ENCODE results near the gene ARHGAP26. TPM values are rescaled to one million over a fixed set of nuclear protein-coding genes. Genes with fewer than 3 reads are reported as not detected.

The ARHGAP26 gene
- total and polyA plus RNA-seq, 2 donors (not counting 1 experiment from before 2014, with no cell fraction given): 4.1 to 6.8 TPM

GRCh38 chr5:142823126-142823525 lies 52.9 kb downstream of the ARHGAP26 start:
- Histone ChIP-seq H3K79me2 (ENCODE audit: control insufficient read depth, insufficient read depth, low read length) (no peaks in the 10 kb centered on the region), H4K20me1 (ENCODE audit: control insufficient read depth, extremely low read depth, insufficient read depth, low read length) (no peaks in the 10 kb centered on the region), H2AFZ (ENCODE audit: low read length) (no peak overlapping the region), H3K4me2 (ENCODE audit: extremely low read depth, insufficient read depth, low read length) (no peak overlapping the region), H3K9me3 (ENCODE audit: control insufficient read depth, insufficient read depth, low read depth, low read length) (no peaks in the 10 kb centered on the region), H3K27ac (ENCODE audit: insufficient read depth, low read length) (no peak overlapping the region), H3K27me3 (ENCODE audit: control insufficient read depth, insufficient read depth, low read length) (no peaks in the 10 kb centered on the region), H3K4me1 (ENCODE audit: control insufficient read depth, extremely low read depth, insufficient read depth, low read length) (peaks cover 33% of the 10 kb centered on the region), H3K36me3 (ENCODE audit: control insufficient read depth, insufficient read depth, low read length) (no peaks in the 10 kb centered on the region), H3K4me3 (replicated peaks in 1 of 4; ENCODE audit: control extremely low read depth in 1 of 4, insufficient read depth in 1 of 4, low read depth in 3 of 4, low read length in 4 of 4) (no peak overlapping the region), H3K9ac (ENCODE audit: insufficient read depth, low read length) (no peak overlapping the region)
- no peak for TF ChIP-seq EZH2 (IDR thresholded peaks at IDR 0.05; ENCODE audit: low read length, missing control alignments)
- TF ChIP-seq, protein P1, sequence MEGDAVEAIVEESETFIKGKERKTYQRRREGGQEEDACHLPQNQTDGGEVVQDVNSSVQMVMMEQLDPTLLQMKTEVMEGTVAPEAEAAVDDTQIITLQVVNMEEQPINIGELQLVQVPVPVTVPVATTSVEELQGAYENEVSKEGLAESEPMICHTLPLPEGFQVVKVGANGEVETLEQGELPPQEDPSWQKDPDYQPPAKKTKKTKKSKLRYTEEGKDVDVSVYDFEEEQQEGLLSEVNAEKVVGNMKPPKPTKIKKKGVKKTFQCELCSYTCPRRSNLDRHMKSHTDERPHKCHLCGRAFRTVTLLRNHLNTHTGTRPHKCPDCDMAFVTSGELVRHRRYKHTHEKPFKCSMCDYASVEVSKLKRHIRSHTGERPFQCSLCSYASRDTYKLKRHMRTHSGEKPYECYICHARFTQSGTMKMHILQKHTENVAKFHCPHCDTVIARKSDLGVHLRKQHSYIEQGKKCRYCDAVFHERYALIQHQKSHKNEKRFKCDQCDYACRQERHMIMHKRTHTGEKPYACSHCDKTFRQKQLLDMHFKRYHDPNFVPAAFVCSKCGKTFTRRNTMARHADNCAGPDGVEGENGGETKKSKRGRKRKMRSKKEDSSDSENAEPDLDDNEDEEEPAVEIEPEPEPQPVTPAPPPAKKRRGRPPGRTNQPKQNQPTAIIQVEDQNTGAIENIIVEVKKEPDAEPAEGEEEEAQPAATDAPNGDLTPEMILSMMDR (conservative IDR thresholded peaks at IDR 0.05 in 1 of 2, IDR thresholded peaks at IDR 0.05 in 1 of 2; ENCODE audit: low read depth in 1 of 2, low read length in 2 of 2): no peak
- DNase-seq (ENCODE audit: low read depth in 2 of 2): peak in 1 of 2 donors; percentile 49

DNA sequence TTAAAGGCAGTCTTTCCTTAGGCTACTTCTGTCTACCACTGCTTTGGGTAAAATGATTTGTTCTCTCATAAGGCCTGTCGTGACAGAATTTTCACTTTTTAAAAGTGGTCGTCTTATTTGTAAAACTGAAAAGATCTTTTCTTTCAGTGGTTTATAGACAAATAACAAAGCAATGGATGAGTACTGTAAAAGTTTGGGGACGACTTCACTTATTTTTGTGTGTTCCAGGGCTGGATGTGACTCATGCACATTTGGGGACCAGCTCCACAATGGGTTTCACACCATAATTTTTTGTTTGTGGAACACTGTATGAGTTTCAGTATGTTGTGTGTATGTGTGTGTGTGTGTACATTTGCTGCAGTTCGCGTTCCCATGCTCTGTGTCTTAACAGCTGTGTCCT lies 53.6 kb downstream of the ARHGAP26 start:
- no peak for DNase-seq (ENCODE audit: low read depth in 2 of 2)
- H3K4me3 ChIP-seq (replicated peaks in 1 of 4; ENCODE audit: control extremely low read depth in 1 of 4, insufficient read depth in 1 of 4, low read depth in 3 of 4, low read length in 4 of 4): no peak overlapping the region
- H4K20me1 ChIP-seq (ENCODE audit: control insufficient read depth, extremely low read depth, insufficient read depth, low read length): no peaks in the 10 kb centered on the region
- H3K36me3 ChIP-seq (ENCODE audit: control insufficient read depth, insufficient read depth, low read length): no peaks in the 10 kb centered on the region
- no peak overlapping the region for H3K9ac ChIP-seq (ENCODE audit: insufficient read depth, low read length)
- no peaks in the 10 kb centered on the region for H3K9me3 ChIP-seq (ENCODE audit: control insufficient read depth, insufficient read depth, low read depth, low read length)
- no peak overlapping the region for H3K27ac ChIP-seq (ENCODE audit: insufficient read depth, low read length)
- no peaks in the 10 kb centered on the region for H3K79me2 ChIP-seq (ENCODE audit: control insufficient read depth, insufficient read depth, low read length)
- no peak overlapping the region for H3K4me2 ChIP-seq (ENCODE audit: extremely low read depth, insufficient read depth, low read length)
- H2AFZ ChIP-seq (ENCODE audit: low read length): no peak overlapping the region
- no peaks in the 10 kb centered on the region for H3K27me3 ChIP-seq (ENCODE audit: control insufficient read depth, insufficient read depth, low read length)
- no peak for TF ChIP-seq EZH2 (IDR thresholded peaks at IDR 0.05; ENCODE audit: low read length, missing control alignments)
- TF ChIP-seq, protein P1 (conservative IDR thresholded peaks at IDR 0.05 in 1 of 2, IDR thresholded peaks at IDR 0.05 in 1 of 2; ENCODE audit: low read depth in 1 of 2, low read length in 2 of 2): no peak
- peaks cover 35% of the 10 kb centered on the region for H3K4me1 ChIP-seq (ENCODE audit: control insufficient read depth, extremely low read depth, insufficient read depth, low read length)

DNA sequence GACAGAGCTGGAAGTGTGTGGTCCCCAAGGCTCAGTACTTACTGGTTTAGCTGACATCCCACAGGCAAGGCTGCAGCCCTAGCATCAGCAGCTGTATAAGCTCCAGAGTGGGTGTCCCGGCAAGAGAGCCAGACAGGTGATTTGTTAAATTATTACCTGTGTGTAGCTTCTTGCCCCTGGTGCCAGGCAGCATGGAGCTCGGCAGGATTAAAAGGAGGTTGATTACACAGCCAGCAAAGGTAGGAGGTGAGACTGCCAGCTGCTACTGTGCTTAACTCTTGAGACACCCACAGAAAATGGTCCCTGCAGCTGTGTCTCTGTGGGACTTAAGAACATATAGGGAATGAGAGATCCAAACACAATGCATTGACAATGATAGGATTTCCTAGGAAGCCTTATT lies 54.2 kb downstream of the ARHGAP26 start:
- no peak overlapping the region for H3K4me2 ChIP-seq (ENCODE audit: extremely low read depth, insufficient read depth, low read length)
- no peaks in the 10 kb centered on the region for H4K20me1 ChIP-seq (ENCODE audit: control insufficient read depth, extremely low read depth, insufficient read depth, low read length)
- no peaks in the 10 kb centered on the region for H3K27me3 ChIP-seq (ENCODE audit: control insufficient read depth, insufficient read depth, low read length)
- no peaks in the 10 kb centered on the region for H3K79me2 ChIP-seq (ENCODE audit: control insufficient read depth, insufficient read depth, low read length)
- no peak overlapping the region for H3K4me3 ChIP-seq (replicated peaks in 1 of 4; ENCODE audit: control extremely low read depth in 1 of 4, insufficient read depth in 1 of 4, low read depth in 3 of 4, low read length in 4 of 4)
- H3K4me1 ChIP-seq (ENCODE audit: control insufficient read depth, extremely low read depth, insufficient read depth, low read length): peaks cover 32% of the 10 kb centered on the region
- H3K9me3 ChIP-seq (ENCODE audit: control insufficient read depth, insufficient read depth, low read depth, low read length): no peaks in the 10 kb centered on the region
- H3K9ac ChIP-seq (ENCODE audit: insufficient read depth, low read length): no peak overlapping the region
- TF ChIP-seq EZH2 (IDR thresholded peaks at IDR 0.05; ENCODE audit: low read length, missing control alignments): no peak
- H2AFZ ChIP-seq (ENCODE audit: low read length): no peak overlapping the region
- no peak for DNase-seq (ENCODE audit: low read depth in 2 of 2)
- no peaks in the 10 kb centered on the region for H3K36me3 ChIP-seq (ENCODE audit: control insufficient read depth, insufficient read depth, low read length)
- no peak overlapping the region for H3K27ac ChIP-seq (ENCODE audit: insufficient read depth, low read length)
